DOHH2 (cell line): ENCODE results near the gene FAT3.

Experiments
- H3F3A ChIP-seq: fragments of 200-600 bp; sonication (generic), shearing (Covaris generic); 2 replicates; pipeline ENCODE4 v1.6.0; 2016; ENCODE audit warnings: antibody characterized with exemption, mild to moderate bottlenecking; ENCODE audit not compliant: control insufficient read depth, insufficient read depth
- H3K27ac ChIP-seq: fragments of 200-600 bp; sonication (generic); 2 replicates; pipeline ENCODE4 v1.5.1; 2014; ENCODE audit warnings: low read depth, mild to moderate bottlenecking, low read length, moderate library complexity
- H3K27me3 ChIP-seq: fragments of 200-600 bp; sonication (generic); 2 replicates; pipeline ENCODE4 v1.6.1; 2014; ENCODE audit warnings: mild to moderate bottlenecking, low read length, mixed read lengths; ENCODE audit not compliant: control insufficient read depth
- H3K36me3 ChIP-seq: fragments of 200-600 bp; sonication (generic); 2 replicates; pipeline ENCODE4 v1.6.1; 2014; ENCODE audit warnings: mild to moderate bottlenecking, low read length, moderate library complexity, mixed read lengths; ENCODE audit not compliant: control insufficient read depth
- H3K4me1 ChIP-seq: fragments of 200-600 bp; sonication (generic); 2 replicates; pipeline ENCODE4 v1.6.1; 2014; ENCODE audit warnings: mild to moderate bottlenecking, low read length, mixed read lengths; ENCODE audit not compliant: control insufficient read depth
- H3K4me2 ChIP-seq: fragments of 200-600 bp; sonication (generic); 2 replicates; pipeline ENCODE4 v1.6.0; 2014; ENCODE audit warnings: mild to moderate bottlenecking, low read length, moderate library complexity
- H3K4me3 ChIP-seq: fragments of 200-600 bp; sonication (generic); 2 replicates; pipeline ENCODE4 v1.5.1; 2014; ENCODE audit warnings: mild to moderate bottlenecking, low read length, mixed read lengths
- H3K79me2 ChIP-seq: fragments of 200-600 bp; sonication (generic); 2 replicates; pipeline ENCODE4 v1.6.1; 2014; ENCODE audit warnings: mild to moderate bottlenecking, low read length, mixed read lengths; ENCODE audit not compliant: control insufficient read depth
- H3K9me2 ChIP-seq: fragments of 200-600 bp; sonication (generic); replicated peaks from 2 replicates; pipeline ENCODE4 v1.6.1; 2014; ENCODE audit warnings: mild to moderate bottlenecking, low read length, mixed read lengths; ENCODE audit not compliant: control insufficient read depth
- H3K9me3 ChIP-seq: fragments of 200-600 bp; sonication (generic); 2 replicates; pipeline ENCODE4 v1.6.1; 2014; ENCODE audit warnings: antibody characterized with exemption, low read length, mixed read lengths; ENCODE audit not compliant: control insufficient read depth, insufficient read depth
- H4K20me1 ChIP-seq: fragments of 200-600 bp; sonication (generic); 2 replicates; pipeline ENCODE4 v1.6.0; 2014; ENCODE audit warnings: low read depth, mild to moderate bottlenecking, antibody characterized with exemption, low read length, moderate library complexity; ENCODE audit not compliant: control insufficient read depth, insufficient read depth
- CTCF ChIP-seq: fragments of 200-600 bp; sonication (generic); IDR thresholded peaks from one replicate; pipeline ENCODE4 v1.5.1; 2014; ENCODE audit warnings: antibody characterized with exemption, mild to moderate bottlenecking, low read depth, low read length; ENCODE audit not compliant: poor library complexity, severe bottlenecking
- EZH2phosphoT487 ChIP-seq: fragments of 200-600 bp; sonication (generic); IDR thresholded peaks from 2 replicates; pipeline ENCODE4 v1.6.1; 2017; ENCODE audit warnings: borderline replicate concordance, mild to moderate bottlenecking, antibody characterized with exemption, low read length, moderate library complexity, mixed read lengths

The FAT3 gene

DNA sequence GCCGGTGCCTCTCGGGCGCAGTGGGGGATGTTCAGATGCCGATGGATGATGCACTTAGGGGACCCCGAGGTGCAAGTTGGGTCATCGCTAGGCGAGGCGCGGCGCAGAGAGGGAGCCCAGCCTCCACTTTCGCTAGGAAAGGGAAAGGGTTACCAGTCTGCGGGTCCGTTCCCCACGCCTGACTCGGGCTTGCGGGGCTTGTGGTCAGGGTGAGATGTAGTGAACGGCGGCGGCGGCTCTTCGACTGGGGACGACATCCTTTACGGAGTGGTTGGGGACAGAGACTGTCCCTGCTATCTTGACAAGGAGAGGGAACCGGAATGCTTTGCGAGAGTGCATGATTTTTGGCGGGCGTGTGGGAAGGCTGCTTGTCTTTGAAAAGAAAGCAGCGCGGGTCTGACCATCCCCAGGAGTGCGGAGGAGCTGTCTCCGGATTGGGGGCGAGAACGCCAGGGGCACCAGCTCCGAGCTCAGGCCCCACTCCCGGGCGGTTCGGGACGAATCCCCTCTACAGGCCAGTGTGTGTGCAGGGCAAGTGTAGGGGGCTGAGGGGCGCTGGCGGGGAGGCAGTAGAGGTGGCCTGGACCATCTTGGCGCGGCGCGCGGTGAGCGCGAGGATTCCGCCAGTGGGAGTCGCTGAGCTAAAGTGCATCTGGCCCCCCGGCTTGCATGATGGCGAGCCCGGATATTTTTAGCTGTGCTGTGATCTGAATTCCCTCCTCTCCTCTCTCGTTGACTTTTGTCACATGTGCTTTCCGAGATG lies 1.1 kb downstream of the FAT3 start:
- Histone ChIP-seq H3K27ac (no peak overlapping the region), H3K4me2 (no peak overlapping the region), H4K20me1 (no peaks in the 10 kb centered on the region), H3K79me2 (no peaks in the 10 kb centered on the region), H3K27me3 (no peaks in the 10 kb centered on the region), H3K9me2 (no peaks in the 10 kb centered on the region), H3F3A (no peaks in the 10 kb centered on the region), H3K4me3 (no peak overlapping the region), H3K9me3 (no peaks in the 10 kb centered on the region; the same call in 1 of the 2 replicates), H3K36me3 (no peaks in the 10 kb centered on the region), H3K4me1 (no peaks in the 10 kb centered on the region)
- TF ChIP-seq CTCF = no peak
- TF ChIP-seq EZH2phosphoT487 = no peak

DNA sequence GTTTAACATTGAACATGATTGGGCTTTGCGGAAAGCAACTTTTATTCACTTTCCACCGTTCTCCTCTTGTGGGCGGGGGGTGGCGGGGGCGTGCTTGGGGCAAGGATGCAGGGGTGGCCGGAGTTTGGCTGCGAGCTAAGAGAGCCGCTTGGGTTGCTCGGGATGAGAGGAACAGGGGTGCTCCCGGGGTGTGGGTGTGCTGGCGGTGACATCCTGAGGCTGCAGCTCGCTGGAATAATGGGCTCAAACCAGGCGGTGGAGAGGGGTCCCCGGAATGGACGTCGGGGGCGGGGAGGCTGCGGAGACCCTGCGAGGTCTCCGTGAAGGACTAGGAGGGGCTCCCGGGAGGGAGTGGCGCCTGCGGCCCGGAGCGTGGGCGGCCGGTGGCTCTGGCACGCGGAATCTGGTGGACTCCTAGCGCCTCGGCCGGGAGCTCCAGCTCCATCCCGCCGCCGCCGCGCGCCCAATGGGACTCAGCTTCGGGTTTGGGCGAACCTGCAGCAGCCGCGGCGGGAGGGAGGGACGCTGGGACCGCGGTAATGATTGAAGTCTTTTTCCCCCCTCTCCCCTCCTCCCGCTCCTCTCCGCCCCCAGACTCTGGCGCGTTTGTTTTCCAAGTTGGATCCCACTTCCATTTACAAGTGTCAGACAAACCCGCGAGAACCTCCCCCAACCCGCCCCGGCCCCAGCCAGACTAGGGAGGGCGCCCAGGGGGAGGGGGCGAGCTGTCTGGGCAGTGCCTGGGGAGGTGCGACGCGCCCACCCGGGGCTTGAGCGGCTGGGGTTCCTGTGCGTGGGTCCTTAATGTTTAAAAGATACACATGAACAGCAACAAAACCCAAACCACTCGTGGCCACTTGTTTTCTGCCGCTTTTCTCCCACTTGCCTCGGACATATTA lies 2.0 kb downstream of the FAT3 start:
- Histone ChIP-seq H3K27me3 (no peaks in the 10 kb centered on the region), H3K4me3 (no peak overlapping the region), H3K9me2 (no peaks in the 10 kb centered on the region), H3K27ac (no peak overlapping the region), H3K4me1 (no peaks in the 10 kb centered on the region), H3F3A (no peaks in the 10 kb centered on the region), H3K4me2 (no peak overlapping the region), H3K79me2 (no peaks in the 10 kb centered on the region), H3K9me3 (no peaks in the 10 kb centered on the region; the same call in 1 of the 2 replicates), H4K20me1 (no peaks in the 10 kb centered on the region), H3K36me3 (no peaks in the 10 kb centered on the region)
- TF ChIP-seq EZH2phosphoT487 (no peak), CTCF (no peak)

GRCh38 chr11:92227230-92227814 lies 2.7 kb downstream of the FAT3 start:
- Histone ChIP-seq H4K20me1 (no peaks in the 10 kb centered on the region), H3K27ac (no peak overlapping the region), H3K36me3 (no peaks in the 10 kb centered on the region), H3K4me1 (no peaks in the 10 kb centered on the region), H3K9me3 (no peaks in the 10 kb centered on the region; the same call in 1 of the 2 replicates), H3K4me2 (no peak overlapping the region), H3K79me2 (no peaks in the 10 kb centered on the region), H3K9me2 (no peaks in the 10 kb centered on the region), H3K4me3 (no peak overlapping the region), H3F3A (no peaks in the 10 kb centered on the region), H3K27me3 (no peaks in the 10 kb centered on the region)
- no peak for TF ChIP-seq EZH2phosphoT487
- no peak for TF ChIP-seq CTCF
